DMS114 treated with DMSO at 0.1 percent for 48 hours (cell line): ENCODE measurements around the gene ERMAP.
A peak's percentile ranks its signal among the peaks of the same experiment; 100 is the strongest.

Experiments
- DNase-seq: peaks from one replicate; lab custom pipeline; 2025; ENCODE audit not compliant: unreplicated experiment; lab: John Stamatoyannopoulos, UW

The ERMAP gene

GRCh38 chr1:42816585-42817439, at the start of gene ERMAP, which contains the start of gene SVBP:
ERMAP (plus strand) TSS chr1:42817122; CDS start chr1:42830449, 13,327 bp downstream.
SVBP (minus strand) TSS chr1:42817397; CDS start chr1:42816544, 853 bp downstream.
- peak; percentile 79 for DNase-seq

GRCh38 chr1:42767510-42768000, 49.4 kb upstream of the ERMAP start:
- DNase-seq: no peak

GRCh38 chr1:42768172-42768571, 48.8 kb upstream of the ERMAP start:
- no peak for DNase-seq

GRCh38 chr1:42769811-42770210, 47.1 kb upstream of the ERMAP start:
- DNase-seq: no peak

GRCh38 chr1:42773420-42773819, 43.5 kb upstream of the ERMAP start:
- no peak for DNase-seq

- no peak for DNase-seq
These were observed 41.9 kb upstream of the ERMAP start for GRCh38 chr1:42774928-42775526.

- DNase-seq: no peak
These were observed 40.4 kb upstream of the ERMAP start for GRCh38 chr1:42776502-42776901.

- DNase-seq: peak; percentile 27
These were observed 39.1 kb upstream of the ERMAP start for GRCh38 chr1:42777852-42778251.

- no peak for DNase-seq
These were observed 37.2 kb upstream of the ERMAP start for GRCh38 chr1:42779725-42780124.

GRCh38 chr1:42780176-42780575, 36.7 kb upstream of the ERMAP start:
- no peak for DNase-seq

- no peak for DNase-seq
These were observed 33.8 kb upstream of the ERMAP start for GRCh38 chr1:42783092-42783491.

GRCh38 chr1:42784547-42784945, 32.4 kb upstream of the ERMAP start:
- no peak for DNase-seq

GRCh38 chr1:42784946-42785693, 31.8 kb upstream of the ERMAP start, which contains the start of gene TMEM269:
TMEM269 (plus strand) TSS chr1:42784991; CDS start chr1:42789894, 4,903 bp downstream.
- no peak for DNase-seq

- DNase-seq: no peak
These were observed 30.8 kb upstream of the ERMAP start for GRCh38 chr1:42786097-42786496.

GRCh38 chr1:42788021-42788420, 28.9 kb upstream of the ERMAP start:
- no peak for DNase-seq

- DNase-seq: no peak
These were observed 23.1 kb upstream of the ERMAP start for GRCh38 chr1:42793824-42794223.

- DNase-seq: no peak
These were observed 19.5 kb upstream of the ERMAP start for GRCh38 chr1:42797414-42797813.

GRCh38 chr1:42797979-42798378, 18.9 kb upstream of the ERMAP start:
- DNase-seq: no peak

GRCh38 chr1:42801832-42802473, 15.0 kb upstream of the ERMAP start:
- DNase-seq: no peak

GRCh38 chr1:42806171-42806570, 10.8 kb upstream of the ERMAP start:
- no peak for DNase-seq

- DNase-seq: no peak
These were observed 10.3 kb upstream of the ERMAP start for GRCh38 chr1:42806593-42806992.
